Measurements from ENCODE around the gene SNX30. TPM values are rescaled to one million over a fixed set of nuclear protein-coding genes. Genes with fewer than 3 reads are reported as not detected.

SNX30 gene
- polyA plus RNA-seq, 1 of the 3 experiments (the other 2 are of a cell fraction), result 2.7 TPM

GRCh38 chr9:112728401-112728800 is 22.2 kb upstream of the SNX30 start:
- Histone ChIP-seq H3K27ac (ENCODE audit: low read depth in 2 of 2, low read length in 1 of 2) (no peak overlapping the region), H3K4me2 (no peak overlapping the region), H3F3A (replicated peaks; ENCODE audit: insufficient read depth) (no peaks in the 10 kb centered on the region), H3K9me3 (no peaks in the 10 kb centered on the region), H2AFZ (ENCODE audit: low read depth) (no peak overlapping the region), H3K79me2 (ENCODE audit: insufficient read depth) (no peaks in the 10 kb centered on the region), H3K4me1 (ENCODE audit: control insufficient read depth in 1 of 2, insufficient read depth in 2 of 2, low read depth in 1 of 2, low read length in 1 of 2) (no peaks in the 10 kb centered on the region), H3K36me3 (replicated peaks in 1 of 2; ENCODE audit: control insufficient read depth in 1 of 2, insufficient read depth in 2 of 2, low read length in 1 of 2) (no peaks in the 10 kb centered on the region), H3K27me3 (ENCODE audit: insufficient read depth) (no peaks in the 10 kb centered on the region), H3K9me2 (no peaks in the 10 kb centered on the region), H3K4me3 (ENCODE audit: low read depth in 2 of 2, low read length in 1 of 2) (no peak overlapping the region), H3K9ac (no peak overlapping the region), H4K20me1 (ENCODE audit: insufficient read depth) (no peaks in the 10 kb centered on the region)
- WGBS (ENCODE audit: low lambda C conversion rate), result 88% methylated on average over 2 of the region's 2 CpGs
- no peak for DNase-seq
- CTCF ChIA-PET, result interaction anchor here (1.2 kb wide), 1 partner anchor 9 kb away, joined by 5 read pairs; no protein-coding TSS in a partner anchor
- no peak for TF ChIP-seq MXI1 (IDR thresholded peaks at IDR 0.05; ENCODE audit: low read depth, low read length)
- TF ChIP-seq, protein P1, sequence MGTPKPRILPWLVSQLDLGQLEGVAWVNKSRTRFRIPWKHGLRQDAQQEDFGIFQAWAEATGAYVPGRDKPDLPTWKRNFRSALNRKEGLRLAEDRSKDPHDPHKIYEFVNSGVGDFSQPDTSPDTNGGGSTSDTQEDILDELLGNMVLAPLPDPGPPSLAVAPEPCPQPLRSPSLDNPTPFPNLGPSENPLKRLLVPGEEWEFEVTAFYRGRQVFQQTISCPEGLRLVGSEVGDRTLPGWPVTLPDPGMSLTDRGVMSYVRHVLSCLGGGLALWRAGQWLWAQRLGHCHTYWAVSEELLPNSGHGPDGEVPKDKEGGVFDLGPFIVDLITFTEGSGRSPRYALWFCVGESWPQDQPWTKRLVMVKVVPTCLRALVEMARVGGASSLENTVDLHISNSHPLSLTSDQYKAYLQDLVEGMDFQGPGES (IDR thresholded peaks at IDR 0.05; ENCODE audit: low read depth, low read length), result no peak
- TF ChIP-seq GABPA (IDR thresholded peaks at IDR 0.05; ENCODE audit: low read depth), result no peak
- TF ChIP-seq NRF1 (IDR thresholded peaks at IDR 0.05; ENCODE audit: low read depth, low read length), result no peak
- TF ChIP-seq EP300 (IDR thresholded peaks at IDR 0.05; ENCODE audit: borderline replicate concordance in 1 of 2, low read depth in 1 of 2, low read length in 1 of 2), result no peak
- no peak for TF ChIP-seq YY1 (IDR thresholded peaks at IDR 0.05; ENCODE audit: low read depth)
- no peak for TF ChIP-seq PBX3 (IDR thresholded peaks at IDR 0.05)
- TF ChIP-seq GATA2 (CRISPR knock-in tag; IDR thresholded peaks at IDR 0.05), result no peak
- no peak for TF ChIP-seq CTCF (IDR thresholded peaks at IDR 0.05)
- no peak for TF ChIP-seq POLR2AphosphoS5 (IDR thresholded peaks at IDR 0.05; ENCODE audit: low read depth, low read length)
- TF ChIP-seq SMC3 (IDR thresholded peaks at IDR 0.05; ENCODE audit: low read depth, low read length), result no peak
- no peak for TF ChIP-seq CHD2 (IDR thresholded peaks at IDR 0.05; ENCODE audit: low read length, partially characterized antibody)
- TF ChIP-seq, protein P2, sequence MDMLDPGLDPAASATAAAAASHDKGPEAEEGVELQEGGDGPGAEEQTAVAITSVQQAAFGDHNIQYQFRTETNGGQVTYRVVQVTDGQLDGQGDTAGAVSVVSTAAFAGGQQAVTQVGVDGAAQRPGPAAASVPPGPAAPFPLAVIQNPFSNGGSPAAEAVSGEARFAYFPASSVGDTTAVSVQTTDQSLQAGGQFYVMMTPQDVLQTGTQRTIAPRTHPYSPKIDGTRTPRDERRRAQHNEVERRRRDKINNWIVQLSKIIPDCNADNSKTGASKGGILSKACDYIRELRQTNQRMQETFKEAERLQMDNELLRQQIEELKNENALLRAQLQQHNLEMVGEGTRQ (IDR thresholded peaks at IDR 0.05; ENCODE audit: borderline replicate concordance, low read depth, low read length), result no peak
- TF ChIP-seq MAX (IDR thresholded peaks at IDR 0.05; ENCODE audit: low read depth), result no peak
- TF ChIP-seq, protein P3, sequence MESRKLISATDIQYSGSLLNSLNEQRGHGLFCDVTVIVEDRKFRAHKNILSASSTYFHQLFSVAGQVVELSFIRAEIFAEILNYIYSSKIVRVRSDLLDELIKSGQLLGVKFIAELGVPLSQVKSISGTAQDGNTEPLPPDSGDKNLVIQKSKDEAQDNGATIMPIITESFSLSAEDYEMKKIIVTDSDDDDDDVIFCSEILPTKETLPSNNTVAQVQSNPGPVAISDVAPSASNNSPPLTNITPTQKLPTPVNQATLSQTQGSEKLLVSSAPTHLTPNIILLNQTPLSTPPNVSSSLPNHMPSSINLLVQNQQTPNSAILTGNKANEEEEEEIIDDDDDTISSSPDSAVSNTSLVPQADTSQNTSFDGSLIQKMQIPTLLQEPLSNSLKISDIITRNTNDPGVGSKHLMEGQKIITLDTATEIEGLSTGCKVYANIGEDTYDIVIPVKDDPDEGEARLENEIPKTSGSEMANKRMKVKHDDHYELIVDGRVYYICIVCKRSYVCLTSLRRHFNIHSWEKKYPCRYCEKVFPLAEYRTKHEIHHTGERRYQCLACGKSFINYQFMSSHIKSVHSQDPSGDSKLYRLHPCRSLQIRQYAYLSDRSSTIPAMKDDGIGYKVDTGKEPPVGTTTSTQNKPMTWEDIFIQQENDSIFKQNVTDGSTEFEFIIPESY (IDR thresholded peaks at IDR 0.05; ENCODE audit: borderline replicate concordance, low read depth), result no peak
- no peak for TF ChIP-seq RXRA (IDR thresholded peaks at IDR 0.05; ENCODE audit: borderline replicate concordance, low read depth)
- POLR2A ChIA-PET, result no interaction called here

Data from SK-N-SH (cell line).